Spinal cord (tissue), 10 donors: ENCODE data around the gene SYT9. TPM values are rescaled to one million over a fixed set of nuclear protein-coding genes. Genes with fewer than 3 reads are reported as not detected.

ENCODE experiments used
- DNase-seq, 6 donors: peaks; one replicate each; pipeline versions ENCODE4 v3.0.0 to v3.0.0-alpha.2; 2013 to 2015; ENCODE audit warnings: low spot score in 6 of 6, low read depth in 4 of 6
- H3K27ac ChIP-seq: one replicate; pipeline ENCODE4 v1.5.1; 2013; ENCODE audit warnings: low read depth, low read length, control low read depth
- H3K27me3 ChIP-seq: one replicate; pipeline ENCODE4 v1.6.1; 2013; ENCODE audit warnings: low read length; ENCODE audit not compliant: control insufficient read depth, insufficient read depth
- H3K36me3 ChIP-seq: one replicate; pipeline ENCODE4 v1.6.1; 2013; ENCODE audit warnings: low read length; ENCODE audit not compliant: control insufficient read depth, insufficient read depth
- H3K4me1 ChIP-seq: one replicate; pipeline ENCODE4 v1.6.1; 2013; ENCODE audit warnings: low read length; ENCODE audit not compliant: control insufficient read depth, insufficient read depth
- H3K4me3 ChIP-seq: one replicate; pipeline ENCODE4 v1.5.1; 2013; ENCODE audit warnings: low read depth, low read length, control low read depth
- H3K9me3 ChIP-seq: one replicate; pipeline ENCODE4 v1.6.1; 2013; ENCODE audit warnings: low read length; ENCODE audit not compliant: control insufficient read depth, insufficient read depth
- WGBS: methylation state at CpG from one replicate; pipeline ENCODE4 v1.1.5; 2013; ENCODE audit warnings: missing lambda C conversion rate; ENCODE audit not compliant: insufficient coverage; 5-methylcytosine and 5-hydroxymethylcytosine counted together
- polyA plus RNA-seq, 2 donors: library from polyadenylated mRNA; unstranded; fragments of 120-200 nt; gene quantifications; one replicate each; pipeline ENCODE4 v1.2.1, GENCODE V29; 2013; ENCODE audit not compliant: insufficient read length in 2 of 2
- total RNA-seq, 2 donors: library from RNA; depleted of rRNA in 1 of 2; stranded (reverse); fragments of 120-200 nt in 1 of 2; fragments of >200 nt in 1 of 2; gene quantifications; one replicate each; pipeline versions ENCODE4 v1.2.3 to v1.2.4, GENCODE V29; 2013 to 2014
- donor health status: healthy.

The SYT9 gene
- total and polyA plus RNA-seq, 4 donors: 10.1 to 22.5 (median 14.6) TPM

DNA sequence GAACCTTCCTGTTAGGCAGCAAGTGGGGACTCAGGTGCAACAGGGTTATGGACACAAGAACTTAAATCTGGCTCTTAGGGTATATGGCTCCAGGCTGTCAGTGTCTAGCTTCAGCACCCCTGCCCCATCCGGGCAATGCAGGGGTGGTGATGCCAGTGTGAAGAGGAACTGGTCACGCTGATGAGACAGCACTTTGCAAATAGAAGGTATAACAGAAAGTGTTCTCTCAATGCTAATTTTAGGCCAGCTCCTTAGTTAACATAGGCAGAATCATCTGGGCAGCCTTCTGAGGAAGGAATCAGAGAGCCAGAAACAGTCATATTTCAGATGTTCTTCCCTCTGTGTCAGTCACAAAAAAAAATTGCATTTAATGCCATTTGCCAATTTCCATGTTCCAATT is 41.2 kb downstream of the SYT9 start:
- no peak overlapping the region for H3K27ac ChIP-seq
- no peaks in the 10 kb centered on the region for H3K27me3 ChIP-seq
- H3K9me3 ChIP-seq: no peaks in the 10 kb centered on the region
- no peaks in the 10 kb centered on the region for H3K4me1 ChIP-seq
- no peak overlapping the region for H3K4me3 ChIP-seq
- DNase-seq: no peak
- 80% methylated on average over 2 of the region's 2 CpGs for WGBS
- H3K36me3 ChIP-seq: no peaks in the 10 kb centered on the region

DNA sequence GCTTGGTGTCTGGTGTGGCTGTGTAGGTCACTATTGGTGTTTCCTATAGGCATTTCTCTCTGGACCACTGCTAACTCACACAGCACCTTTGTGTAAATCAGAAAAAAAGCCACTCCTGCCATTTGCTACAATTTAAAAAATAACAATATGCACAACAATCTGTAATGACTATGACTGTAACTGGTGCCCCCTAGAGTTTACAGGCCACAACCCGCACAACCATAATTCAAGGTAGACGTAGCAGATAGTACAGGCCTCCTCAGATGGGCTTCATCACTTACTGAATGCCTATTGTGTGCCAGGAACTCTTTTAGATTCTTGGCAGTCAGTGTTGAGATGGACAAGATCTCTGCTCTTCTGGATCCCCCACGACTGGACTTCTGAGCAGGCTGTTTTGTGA is 47.7 kb downstream of the SYT9 start:
- Histone ChIP-seq H3K36me3 (peaks cover 4% of the 10 kb centered on the region), H3K27me3 (no peaks in the 10 kb centered on the region), H3K27ac (no peak overlapping the region), H3K9me3 (no peaks in the 10 kb centered on the region), H3K4me1 (no peaks in the 10 kb centered on the region), H3K4me3 (no peak overlapping the region)
- no peak for DNase-seq
- WGBS: 57% methylated on average over 1 of the region's 3 CpGs

DNA sequence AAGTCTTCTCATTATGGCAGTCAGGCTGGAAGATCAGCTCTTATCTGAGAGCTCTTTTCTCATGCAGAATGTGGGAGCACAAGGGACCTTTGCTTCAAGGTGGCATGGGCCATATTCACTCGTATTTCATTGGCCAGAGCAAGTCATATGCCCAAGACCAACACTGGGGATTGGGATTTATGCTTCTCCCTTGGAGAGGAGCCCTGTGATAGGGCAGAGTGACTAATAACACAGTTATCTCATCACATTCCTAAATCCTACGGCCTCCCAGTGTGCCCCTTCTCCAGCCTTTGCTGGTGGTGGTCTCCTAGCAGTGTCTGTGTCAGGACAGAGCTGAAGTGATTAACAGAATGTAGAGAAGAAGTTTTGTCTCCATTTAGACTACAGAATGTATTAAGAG is 48.6 kb downstream of the SYT9 start:
- DNase-seq: no peak
- H3K27me3 ChIP-seq: no peaks in the 10 kb centered on the region
- H3K4me3 ChIP-seq: no peak overlapping the region
- WGBS: no CpG with 5 or more reads among the region's 2 CpGs
- H3K36me3 ChIP-seq: peaks cover 4% of the 10 kb centered on the region
- no peaks in the 10 kb centered on the region for H3K9me3 ChIP-seq
- no peak overlapping the region for H3K27ac ChIP-seq
- no peaks in the 10 kb centered on the region for H3K4me1 ChIP-seq

DNA sequence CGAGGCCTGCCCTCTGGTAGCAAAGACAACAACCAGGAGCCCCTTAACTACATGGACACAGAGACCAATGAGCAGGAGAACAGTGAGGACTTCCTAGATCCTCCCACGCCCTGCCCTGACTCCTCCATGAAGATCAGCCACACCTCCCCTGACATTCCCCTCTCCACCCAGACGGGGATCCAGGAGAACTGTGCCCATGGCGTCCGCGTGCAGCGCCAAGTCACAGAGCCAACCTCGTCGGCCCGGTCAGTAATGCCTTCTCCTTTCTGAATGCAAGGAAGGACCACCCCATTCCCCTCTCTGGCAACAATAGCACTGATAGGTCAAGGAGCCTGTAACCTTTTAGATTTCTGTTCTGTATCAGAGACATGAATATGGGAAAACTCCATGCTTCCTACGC is 51.4 kb downstream of the SYT9 start:
- Histone ChIP-seq H3K9me3 (no peaks in the 10 kb centered on the region), H3K36me3 (peaks cover 4% of the 10 kb centered on the region), H3K27ac (no peak overlapping the region), H3K4me1 (no peaks in the 10 kb centered on the region), H3K4me3 (no peak overlapping the region), H3K27me3 (no peaks in the 10 kb centered on the region)
- 90% methylated on average over 10 of the region's 11 CpGs for WGBS
- DNase-seq: no peak

DNA sequence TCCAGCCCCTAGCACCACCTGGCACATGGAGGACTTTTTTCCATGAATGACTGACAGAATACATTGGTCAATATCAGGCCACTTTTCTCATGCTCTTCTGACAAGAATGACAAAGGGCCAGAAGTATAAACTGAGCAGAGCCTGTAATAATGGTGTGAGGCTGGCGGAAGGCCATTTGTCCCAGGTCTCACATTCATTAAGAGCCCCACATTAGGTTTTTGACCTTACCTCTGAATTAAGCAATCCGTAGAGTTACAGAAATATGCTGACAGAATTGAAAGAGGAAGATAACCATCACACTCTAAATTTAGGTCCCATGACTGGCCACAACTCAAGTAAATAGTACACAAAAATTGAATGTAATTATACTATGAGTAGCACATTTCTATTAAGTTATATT is 55.2 kb downstream of the SYT9 start:
- H3K27me3 ChIP-seq: no peaks in the 10 kb centered on the region
- no peak for DNase-seq
- H3K4me1 ChIP-seq: no peaks in the 10 kb centered on the region
- H3K4me3 ChIP-seq: no peak overlapping the region
- no peaks in the 10 kb centered on the region for H3K9me3 ChIP-seq
- H3K36me3 ChIP-seq: peaks cover 4% of the 10 kb centered on the region
- no CpG with 5 or more reads among the region's 2 CpGs for WGBS
- H3K27ac ChIP-seq: no peak overlapping the region

DNA sequence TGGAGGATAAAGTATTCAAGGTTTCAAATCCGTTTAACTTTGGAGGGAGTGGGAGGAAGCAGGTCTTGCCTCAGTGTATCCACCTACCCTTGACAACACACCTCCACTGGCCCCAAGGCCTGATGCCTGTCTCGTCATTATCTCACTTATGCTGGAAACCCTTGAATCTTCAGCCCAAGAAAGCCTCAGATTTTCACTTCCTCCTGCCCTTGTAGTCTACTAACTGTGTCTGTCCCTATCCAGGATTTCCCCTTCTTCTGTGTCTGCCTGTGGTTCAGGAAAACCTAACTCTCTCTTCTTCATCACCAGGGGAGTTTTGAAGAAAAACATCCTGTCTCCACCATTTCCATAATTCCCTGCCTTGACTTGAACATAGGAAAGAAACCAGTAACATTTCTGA is 56.1 kb downstream of the SYT9 start:
- Histone ChIP-seq H3K4me3 (no peak overlapping the region), H3K36me3 (peaks cover 4% of the 10 kb centered on the region), H3K27me3 (no peaks in the 10 kb centered on the region), H3K27ac (no peak overlapping the region), H3K9me3 (no peaks in the 10 kb centered on the region), H3K4me1 (no peaks in the 10 kb centered on the region)
- WGBS: 100% methylated on average over 1 of the region's 2 CpGs
- no peak for DNase-seq

DNA sequence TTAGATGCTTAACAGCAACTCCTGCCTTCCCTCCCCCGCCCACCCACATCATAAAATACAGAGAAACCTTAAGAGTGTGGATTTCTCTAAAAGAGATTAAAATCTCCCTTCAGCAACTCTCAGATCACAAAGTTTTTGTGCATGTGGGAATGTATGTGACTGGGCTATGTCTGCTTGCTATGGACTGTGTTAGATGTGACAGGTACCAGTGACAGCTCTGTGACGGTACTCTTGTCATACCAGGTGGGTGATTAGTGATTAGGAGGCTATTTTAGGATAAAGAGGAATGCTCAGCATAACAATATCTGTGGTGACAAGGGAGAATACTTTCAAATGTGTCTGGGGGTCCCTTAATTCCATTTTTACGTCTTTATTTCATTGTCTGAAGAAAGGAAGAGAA is 60.2 kb downstream of the SYT9 start:
- no peak overlapping the region for H3K27ac ChIP-seq
- H3K9me3 ChIP-seq: no peaks in the 10 kb centered on the region
- H3K4me1 ChIP-seq: no peaks in the 10 kb centered on the region
- no peak for DNase-seq
- H3K36me3 ChIP-seq: no peaks in the 10 kb centered on the region
- H3K4me3 ChIP-seq: no peak overlapping the region
- H3K27me3 ChIP-seq: no peaks in the 10 kb centered on the region
- 40% methylated on average over 1 of the region's 3 CpGs for WGBS

DNA sequence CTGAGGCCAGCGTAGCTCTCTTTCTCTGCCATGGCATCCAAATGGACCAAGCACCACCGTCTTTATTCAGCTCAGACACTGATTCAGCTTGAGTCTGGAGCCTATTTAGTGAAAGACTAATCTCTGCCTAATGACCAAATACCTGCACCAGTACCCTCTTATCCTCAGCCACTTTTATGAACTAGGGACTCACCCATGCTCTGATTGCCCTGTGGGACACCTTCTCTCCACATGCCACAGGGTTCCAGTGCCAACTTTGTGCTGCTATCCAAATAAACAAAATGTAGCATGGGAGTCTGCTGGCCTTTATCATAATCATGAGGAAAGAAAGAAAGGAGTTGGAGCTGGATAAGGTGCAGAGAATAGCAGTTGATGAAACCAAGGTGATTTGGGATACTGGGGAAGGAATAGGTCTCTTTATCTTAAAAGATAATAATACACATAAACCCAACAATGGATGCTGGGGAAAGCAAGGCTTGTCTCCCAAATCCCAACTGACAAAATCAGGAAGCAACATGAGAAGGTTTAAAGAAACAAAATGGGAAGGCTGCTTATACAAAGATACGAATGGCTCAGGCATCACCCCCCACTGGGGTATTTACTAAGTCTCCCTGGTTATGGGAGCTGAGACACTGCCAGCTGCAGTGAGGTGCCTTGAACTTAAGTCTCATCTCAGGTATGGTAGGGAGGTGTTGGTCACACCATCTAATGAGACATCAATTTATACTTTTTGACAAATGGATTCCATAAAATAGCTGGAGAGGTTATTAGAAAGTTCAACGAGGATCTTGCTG is 63.3 kb downstream of the SYT9 start:
- Histone ChIP-seq H3K4me1 (no peaks in the 10 kb centered on the region), H3K27me3 (no peaks in the 10 kb centered on the region), H3K9me3 (no peaks in the 10 kb centered on the region), H3K4me3 (no peak overlapping the region), H3K27ac (no peak overlapping the region), H3K36me3 (no peaks in the 10 kb centered on the region)
- DNase-seq: no peak
- 98% methylated on average over 3 of the region's 4 CpGs for WGBS

DNA sequence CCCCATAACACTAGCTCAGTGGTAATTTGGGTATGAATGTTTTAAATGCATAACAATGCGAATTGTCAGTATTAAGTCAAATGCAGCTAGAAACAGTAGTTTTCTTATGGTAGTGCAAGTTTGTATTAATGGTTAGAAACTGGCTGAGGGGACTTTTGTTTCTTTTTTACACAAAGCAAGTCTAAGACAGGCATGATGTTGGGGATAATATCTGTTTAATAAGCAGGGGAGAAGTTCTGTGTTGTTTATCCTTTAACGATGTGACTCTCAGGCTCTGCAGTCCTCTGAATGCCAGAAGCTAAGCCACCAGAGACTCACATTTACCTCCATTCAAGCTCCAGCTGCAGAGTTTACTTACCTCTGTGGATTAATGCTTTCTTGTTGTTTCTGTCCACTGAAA is 67.8 kb downstream of the SYT9 start:
- H3K27ac ChIP-seq: no peak overlapping the region
- peaks cover 2% of the 10 kb centered on the region for H3K4me1 ChIP-seq
- H3K9me3 ChIP-seq: no peaks in the 10 kb centered on the region
- H3K4me3 ChIP-seq: no peak overlapping the region
- 78% methylated on average over 1 of the region's 2 CpGs for WGBS
- H3K36me3 ChIP-seq: no peaks in the 10 kb centered on the region
- H3K27me3 ChIP-seq: no peaks in the 10 kb centered on the region
- peak in 1 of 6 donors; percentile 27 for DNase-seq

DNA sequence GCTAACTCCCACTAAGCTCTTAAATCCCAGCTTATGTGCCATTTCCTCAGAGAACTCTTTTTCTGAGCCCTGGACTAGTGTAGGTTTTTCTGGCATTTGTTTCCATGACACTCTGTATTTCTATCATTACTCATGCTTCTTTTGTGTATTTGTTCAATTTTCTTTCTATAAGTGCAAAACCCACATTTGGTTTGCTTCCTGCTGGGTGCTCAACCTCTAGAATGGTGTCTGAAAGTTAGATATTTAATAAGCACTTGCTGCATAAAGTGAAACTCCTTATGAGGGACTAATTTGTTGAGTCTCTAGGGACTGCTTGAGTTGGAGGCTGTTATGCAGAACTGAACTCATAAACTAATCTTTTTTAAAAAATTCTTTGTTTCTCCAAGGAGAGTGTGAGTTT is 68.6 kb downstream of the SYT9 start:
- Histone ChIP-seq H3K36me3 (no peaks in the 10 kb centered on the region), H3K9me3 (no peaks in the 10 kb centered on the region), H3K27me3 (no peaks in the 10 kb centered on the region), H3K27ac (no peak overlapping the region), H3K4me1 (peaks cover 2% of the 10 kb centered on the region), H3K4me3 (no peak overlapping the region)
- DNase-seq: peak in 1 of 6 donors; percentile 51
